PC-3 (cell line): ENCODE results near the gene WBP2NL. TPM values are rescaled to one million over a fixed set of nuclear protein-coding genes. Genes with fewer than 3 reads are reported as not detected.

Source experiments
- ATAC-seq: fragments of 200-7000 bp; cut with Tn5 transposase; 2 replicates; pipeline ENCODE4 v1.9.1; 2020; ENCODE audit warnings: mild to moderate bottlenecking, moderate library complexity
- BruUV-seq: library from RNA; stranded (reverse); fragments of 400-500 nt; replicated peaks from 2 replicates; lab custom pipeline; 2021; lab: Mats Ljungman, UMichigan
- CTCF ChIA-PET: fragments of 300-600 bp; sonication (Branson Sonifier 250); formaldehyde crosslinking; loops from one replicate; lab custom pipeline; 2022; ENCODE audit warnings: antibody characterized with exemption; lab: Charles Lee
- POLR2A ChIA-PET: fragments of 300-600 bp; sonication (Branson Sonifier 250); formaldehyde crosslinking; loops from one replicate; lab custom pipeline; 2022; ENCODE audit warnings: antibody characterized with exemption; ENCODE audit not compliant: unreplicated experiment; lab: Charles Lee
- DNase-seq: peaks from one replicate; pipeline ENCODE4 v3.0.0-alpha.2; 2015
- H2AFZ ChIP-seq: fragments of 300-600 bp; sonication (generic); 2 replicates; pipeline ENCODE4 v1.6.0; 2016; ENCODE audit warnings: antibody characterized with exemption, low read length
- H3F3A ChIP-seq: fragments of 300-600 bp; sonication (generic); one replicate; pipeline ENCODE4 v1.6.0; 2017; ENCODE audit warnings: antibody characterized with exemption, low read length, control low read depth, mild to moderate bottlenecking; ENCODE audit not compliant: unreplicated experiment
- H3K27ac ChIP-seq: fragments of 300-600 bp; sonication (generic); 2 replicates; pipeline ENCODE4 v1.5.1; 2016; ENCODE audit warnings: mild to moderate bottlenecking, low read length
- H3K27me3 ChIP-seq: fragments of 300-600 bp; sonication (generic); 2 replicates; pipeline ENCODE4 v1.6.1; 2016; ENCODE audit warnings: low read length, mixed read lengths
- H3K36me3 ChIP-seq: fragments of 300-600 bp; sonication (generic); 2 replicates; pipeline ENCODE4 v1.6.1; 2016; ENCODE audit warnings: low read depth, mixed run types, low read length, mixed read lengths
- H3K4me1 ChIP-seq: fragments of 300-600 bp; sonication (generic); 2 replicates; pipeline ENCODE4 v1.5.1; 2016; ENCODE audit warnings: low read length; ENCODE audit not compliant: insufficient read depth
- H3K4me2 ChIP-seq: fragments of 300-600 bp; sonication (generic); 2 replicates; pipeline ENCODE4 v1.6.0; 2016; ENCODE audit warnings: low read length
- H3K4me3 ChIP-seq: fragments of 300-600 bp; sonication (generic); 2 replicates; pipeline ENCODE4 v1.5.1; 2016; ENCODE audit warnings: mild to moderate bottlenecking, low read length, mixed read lengths
- H3K79me2 ChIP-seq: fragments of 300-600 bp; sonication (generic); 2 replicates; pipeline ENCODE4 v1.6.1; 2017; ENCODE audit warnings: low read length, mixed read lengths
- H3K9ac ChIP-seq: fragments of 300-600 bp; sonication (generic); 2 replicates; pipeline ENCODE4 v1.6.0; 2016; ENCODE audit warnings: mild to moderate bottlenecking, low read length
- H3K9me2 ChIP-seq: fragments of 300-600 bp; sonication (generic); replicated peaks from 2 replicates; pipeline ENCODE4 v1.6.1; 2016; ENCODE audit warnings: mixed run types, low read length, mixed read lengths
- H3K9me3 ChIP-seq: fragments of 300-600 bp; sonication (generic); 2 replicates; pipeline ENCODE4 v1.6.1; 2016; ENCODE audit warnings: low read length, mixed read lengths
- H4K20me1 ChIP-seq: fragments of 300-600 bp; sonication (generic); 2 replicates; pipeline ENCODE4 v1.6.1; 2016; ENCODE audit warnings: low read length, mixed read lengths
- CTCF ChIP-seq: fragments of 300-600 bp; sonication (generic); conservative IDR thresholded peaks from 2 replicates; pipeline ENCODE4 v1.5.1; 2017; ENCODE audit warnings: antibody characterized with exemption, low read depth, mild to moderate bottlenecking, low read length
- EZH2 ChIP-seq: fragments of 300-600 bp; sonication (generic); IDR thresholded peaks from one replicate; pipeline ENCODE4 v1.6.1; 2017; ENCODE audit warnings: antibody characterized with exemption, mild to moderate bottlenecking, low read length; ENCODE audit not compliant: unreplicated experiment
- EZH2phosphoT487 ChIP-seq: fragments of 300-600 bp; sonication (generic); IDR thresholded peaks from 2 replicates; pipeline ENCODE4 v1.6.1; 2018; ENCODE audit warnings: mild to moderate bottlenecking, antibody characterized with exemption, low read length, borderline replicate concordance
- intact Hi-C: fragments of 100-400 bp; cut with micrococcal nuclease; formaldehyde crosslinking; loops from 2 replicates; pipeline ENCODE4 v1.9.0; 2023
- total RNA-seq: library from RNA; depleted of rRNA; stranded (reverse); fragments of >200 nt; gene quantifications from 2 replicates; pipeline ENCODE4 v1.2.3, GENCODE V29; 2014

WBP2NL gene
- total RNA-seq, 1 experiment from 2014 or later, result 0.33 TPM

GRCh38 chr22:41991111-41991510 lies 7.5 kb upstream of the WBP2NL start:
- no peaks in the 10 kb centered on the region for H3K4me1 ChIP-seq
- H3K9me2 ChIP-seq, result no peaks in the 10 kb centered on the region
- H4K20me1 ChIP-seq, result no peaks in the 10 kb centered on the region
- H3K4me2 ChIP-seq, result no peak overlapping the region
- no peak overlapping the region for H3K9ac ChIP-seq
- H3K4me3 ChIP-seq, result no peak overlapping the region
- no peaks in the 10 kb centered on the region for H3F3A ChIP-seq
- DNase-seq (no peak), ATAC-seq (no peak)
- no peak overlapping the region for H2AFZ ChIP-seq
- BruUV-seq, result no TSS peak
- H3K79me2 ChIP-seq, result no peaks in the 10 kb centered on the region
- H3K27ac ChIP-seq, result no peak overlapping the region
- ChIA-PET POLR2A (no interaction called here), CTCF (no interaction called here)
- intact Hi-C loops, result no loop called here
- no peaks in the 10 kb centered on the region for H3K27me3 ChIP-seq
- no peaks in the 10 kb centered on the region for H3K9me3 ChIP-seq
- TF ChIP-seq EZH2phosphoT487 (no peak), EZH2 (no peak), CTCF (no peak)
- H3K36me3 ChIP-seq, result no peaks in the 10 kb centered on the region

DNA sequence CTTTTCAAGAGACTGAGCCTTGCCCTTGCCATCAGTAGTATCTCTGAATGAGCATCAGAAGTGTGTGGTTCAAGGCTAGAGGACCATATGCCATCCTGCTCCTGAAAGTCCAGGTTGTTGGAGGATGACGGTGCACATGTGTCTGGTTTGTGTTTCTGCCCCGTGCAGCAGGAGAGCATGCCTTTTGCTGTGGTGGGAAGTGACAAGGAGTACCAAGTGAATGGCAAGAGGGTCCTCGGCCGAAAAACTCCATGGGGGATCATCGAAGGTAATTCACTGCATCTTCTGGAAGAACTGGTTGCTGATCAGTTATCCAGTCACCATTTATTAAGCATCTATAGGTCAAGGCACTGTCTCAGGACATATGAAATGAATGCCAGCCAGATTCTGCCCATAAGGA lies 6.1 kb upstream of the WBP2NL start:
- CTCF ChIA-PET, result no interaction called here
- Histone ChIP-seq H3K36me3 (no peaks in the 10 kb centered on the region), H3K27ac (no peak overlapping the region), H3K9me2 (no peaks in the 10 kb centered on the region), H3K4me3 (no peak overlapping the region), H4K20me1 (no peaks in the 10 kb centered on the region), H3K9ac (no peak overlapping the region), H3K27me3 (no peaks in the 10 kb centered on the region), H2AFZ (no peak overlapping the region), H3K4me2 (no peak overlapping the region), H3F3A (no peaks in the 10 kb centered on the region), H3K79me2 (no peaks in the 10 kb centered on the region), H3K4me1 (no peaks in the 10 kb centered on the region), H3K9me3 (no peaks in the 10 kb centered on the region)
- ATAC-seq, result no peak
- intact Hi-C loops, result no loop called here
- TF ChIP-seq CTCF, result no peak
- no peak for TF ChIP-seq EZH2phosphoT487
- no peak for TF ChIP-seq EZH2
- no peak for DNase-seq
- BruUV-seq, result no TSS peak
- POLR2A ChIA-PET, result no interaction called here

DNA sequence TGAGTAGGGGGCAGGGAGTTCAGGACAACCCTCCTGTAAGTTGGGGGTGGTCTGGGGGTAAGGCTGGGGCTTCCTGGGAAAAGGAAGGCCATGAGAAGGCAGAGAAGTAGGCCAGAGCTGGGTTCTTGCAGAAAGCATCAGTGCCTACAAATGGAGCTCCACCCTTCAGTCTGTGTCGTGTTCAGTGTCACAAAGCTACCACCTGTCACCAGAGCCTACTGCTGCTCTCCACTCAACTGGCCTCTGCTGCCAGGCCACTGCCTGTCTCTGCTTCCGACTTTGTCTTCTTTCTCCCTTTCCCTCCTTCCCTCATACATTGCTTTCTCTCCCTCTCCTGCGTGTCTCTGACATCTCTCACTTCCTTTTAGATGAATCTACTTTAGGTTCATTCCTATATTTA lies 3.4 kb upstream of the WBP2NL start:
- POLR2A ChIA-PET, result no interaction called here
- intact Hi-C loops, result no loop called here
- no peaks in the 10 kb centered on the region for H3K4me1 ChIP-seq
- no peak for DNase-seq
- H3K4me3 ChIP-seq, result no peak overlapping the region
- TF ChIP-seq EZH2, result no peak
- TF ChIP-seq CTCF, result no peak
- TF ChIP-seq EZH2phosphoT487, result no peak
- no peaks in the 10 kb centered on the region for H3K36me3 ChIP-seq
- H3K79me2 ChIP-seq, result no peaks in the 10 kb centered on the region
- H3F3A ChIP-seq, result no peaks in the 10 kb centered on the region
- BruUV-seq, result no TSS peak
- H3K27me3 ChIP-seq, result no peaks in the 10 kb centered on the region
- CTCF ChIA-PET, result interaction anchor here (0.7 kb wide), 1 partner anchor 29 kb away, joined by 4 read pairs; no protein-coding TSS in a partner anchor
- H3K4me2 ChIP-seq, result no peak overlapping the region
- no peaks in the 10 kb centered on the region for H4K20me1 ChIP-seq
- H3K9ac ChIP-seq, result no peak overlapping the region
- ATAC-seq, result no peak
- no peaks in the 10 kb centered on the region for H3K9me3 ChIP-seq
- no peak overlapping the region for H3K27ac ChIP-seq
- H2AFZ ChIP-seq, result no peak overlapping the region
- H3K9me2 ChIP-seq, result no peaks in the 10 kb centered on the region
